OCI-LY1 (cell line): Measurements from ENCODE around the gene STK11.

Source experiments
- H2AFZ ChIP-seq: fragments of 200-600 bp; sonication (generic), shearing (Covaris generic); 2 replicates; pipeline ENCODE4 v1.6.0; 2014; ENCODE audit warnings: antibody characterized with exemption, mild to moderate bottlenecking, low read length
- H3F3A ChIP-seq: fragments of 200-600 bp; sonication (generic), shearing (Covaris generic); 2 replicates; pipeline ENCODE4 v1.6.0; 2014; ENCODE audit warnings: mild to moderate bottlenecking, antibody characterized with exemption, low read length, moderate library complexity; ENCODE audit not compliant: insufficient read depth
- H3K27ac ChIP-seq: fragments of 200-600 bp; sonication (generic); 2 replicates; pipeline ENCODE4 v1.5.1; 2014; ENCODE audit warnings: low read length, mixed run types, mild to moderate bottlenecking, low read depth; ENCODE audit not compliant: poor library complexity, severe bottlenecking
- H3K27me3 ChIP-seq: fragments of 200-600 bp; sonication (generic); 2 replicates; pipeline ENCODE4 v1.6.0; 2014; ENCODE audit warnings: antibody characterized with exemption, mild to moderate bottlenecking, low read length, moderate library complexity; ENCODE audit not compliant: insufficient read depth
- H3K36me3 ChIP-seq: fragments of 200-600 bp; sonication (generic); 2 replicates; pipeline ENCODE4 v1.6.1; 2014; ENCODE audit warnings: mild to moderate bottlenecking, antibody characterized with exemption, low read length, moderate library complexity, mixed read lengths; ENCODE audit not compliant: insufficient read depth
- H3K4me1 ChIP-seq: fragments of 200-600 bp; sonication (generic); 2 replicates; pipeline ENCODE4 v1.5.1; 2014; ENCODE audit warnings: mild to moderate bottlenecking, low read length, moderate library complexity; ENCODE audit not compliant: insufficient read depth, severe bottlenecking
- H3K4me2 ChIP-seq: fragments of 200-600 bp; sonication (generic), shearing (Covaris generic); 2 replicates; pipeline ENCODE4 v1.6.1; 2014; ENCODE audit warnings: low read length
- H3K4me3 ChIP-seq: fragments of 200-600 bp; sonication (generic); 2 replicates; pipeline ENCODE4 v1.5.1; 2014; ENCODE audit warnings: low read length, low read depth, mild to moderate bottlenecking, mixed read lengths; ENCODE audit not compliant: poor library complexity, severe bottlenecking
- H3K79me2 ChIP-seq: fragments of 200-600 bp; shearing (Covaris generic); 2 replicates; pipeline ENCODE4 v1.6.1; 2016; ENCODE audit warnings: mixed run types, low read length, mixed read lengths; ENCODE audit not compliant: insufficient read depth
- H3K9ac ChIP-seq: fragments of 200-600 bp; sonication (generic), shearing (Covaris generic); 2 replicates; pipeline ENCODE4 v1.6.1; 2014; ENCODE audit warnings: mild to moderate bottlenecking, low read length, mixed read lengths
- H3K9me2 ChIP-seq: fragments of 200-600 bp; sonication (generic), shearing (Covaris generic); 2 replicates; pipeline ENCODE4 v1.6.1; 2014; ENCODE audit warnings: low read depth, mild to moderate bottlenecking, low read length, mixed read lengths
- H3K9me3 ChIP-seq: fragments of 200-600 bp; shearing (Covaris generic); 2 replicates; pipeline ENCODE4 v1.6.1; 2014; ENCODE audit warnings: low read length, mixed read lengths
- H4K20me1 ChIP-seq: fragments of 200-600 bp; sonication (generic), shearing (Covaris generic); 2 replicates; pipeline ENCODE4 v1.6.0; 2016; ENCODE audit warnings: mild to moderate bottlenecking, low read length; ENCODE audit not compliant: insufficient read depth
- CTCF ChIP-seq: fragments of 200-600 bp; sonication (generic), shearing (Covaris generic); IDR thresholded peaks from 2 replicates; pipeline ENCODE4 v1.5.1; 2017; ENCODE audit warnings: mild to moderate bottlenecking, antibody characterized with exemption, low read length, moderate library complexity, mixed read lengths
- EZH2 ChIP-seq: fragments of 200-600 bp; sonication (generic), shearing (Covaris generic); IDR thresholded peaks from 2 replicates; pipeline ENCODE4 v1.8.0; 2017; ENCODE audit warnings: borderline replicate concordance, mixed run types, mild to moderate bottlenecking, antibody characterized with exemption, low read length, moderate library complexity, mixed read lengths

STK11 gene

GRCh38 chr19:1269065-1269477 is 63.5 kb downstream of the STK11 start, which contains the start of gene CIRBP:
Gene CIRBP (plus strand): TSS chr19:1269332. CDS start chr19:1270934, 1,602 bp downstream.
- H3K36me3 ChIP-seq, result peaks cover 45% of the 10 kb centered on the region
- H2AFZ ChIP-seq, result no peak within 1 kb of the TSS
- H3K4me3 ChIP-seq, result peak within 1 kb of the TSS; percentile 93
- H3K27ac ChIP-seq, result peak within 1 kb of the TSS; percentile 76
- H3K9ac ChIP-seq, result peak within 1 kb of the TSS; percentile 91
- TF ChIP-seq CTCF, result no peak
- TF ChIP-seq EZH2, result no peak
- peaks cover 80% of the 10 kb centered on the region for H3K4me1 ChIP-seq
- H3K9me3 ChIP-seq, result no peaks in the 10 kb centered on the region
- peaks cover 16% of the 10 kb centered on the region for H3F3A ChIP-seq
- H3K79me2 ChIP-seq, result peaks cover 16% of the 10 kb centered on the region
- no peaks in the 10 kb centered on the region for H4K20me1 ChIP-seq
- no peaks in the 10 kb centered on the region for H3K27me3 ChIP-seq
- H3K9me2 ChIP-seq, result no peaks in the 10 kb centered on the region
- peak within 1 kb of the TSS; percentile 99 for H3K4me2 ChIP-seq

GRCh38 chr19:1269478-1270212 is 64.1 kb downstream of the STK11 start:
- Histone ChIP-seq H3K4me1 (peaks cover 81% of the 10 kb centered on the region), H4K20me1 (no peaks in the 10 kb centered on the region), H3K9me2 (no peaks in the 10 kb centered on the region), H3K27me3 (no peaks in the 10 kb centered on the region), H3F3A (peaks cover 16% of the 10 kb centered on the region), H3K36me3 (peaks cover 51% of the 10 kb centered on the region), H3K79me2 (peaks cover 16% of the 10 kb centered on the region), H3K9me3 (no peaks in the 10 kb centered on the region), H2AFZ (no peak overlapping the region), H3K27ac (peak overlapping the region; percentile 76), H3K9ac (peak overlapping the region; percentile 91), H3K4me3 (peak overlapping the region; percentile 93), H3K4me2 (peak overlapping the region; percentile 99)
- TF ChIP-seq CTCF, result no peak
- TF ChIP-seq EZH2, result no peak

- TF ChIP-seq CTCF, result no peak
- no peak for TF ChIP-seq EZH2
- H3K27ac ChIP-seq, result peak overlapping the region; percentile 76
- no peaks in the 10 kb centered on the region for H3K9me2 ChIP-seq
- peak overlapping the region; percentile 99 for H3K4me2 ChIP-seq
- no peaks in the 10 kb centered on the region for H4K20me1 ChIP-seq
- H3K9me3 ChIP-seq, result no peaks in the 10 kb centered on the region
- H2AFZ ChIP-seq, result no peak overlapping the region
- peaks cover 80% of the 10 kb centered on the region for H3K4me1 ChIP-seq
- H3K36me3 ChIP-seq, result peaks cover 56% of the 10 kb centered on the region
- no peaks in the 10 kb centered on the region for H3K27me3 ChIP-seq
- peaks cover 16% of the 10 kb centered on the region for H3F3A ChIP-seq
- H3K4me3 ChIP-seq, result peak overlapping the region; percentile 93
- H3K79me2 ChIP-seq, result peaks cover 16% of the 10 kb centered on the region
- peak overlapping the region; percentile 91 for H3K9ac ChIP-seq
Observed at GRCh38 chr19:1270213-1270853, 64.8 kb downstream of the STK11 start.
